ENCODE measurements around the gene KCP. TPM values are rescaled to one million over a fixed set of nuclear protein-coding genes. Genes with fewer than 3 reads are reported as not detected.

KCP gene
- total RNA-seq, 1 experiment from 2014 or later = 5.3 TPM

DNA sequence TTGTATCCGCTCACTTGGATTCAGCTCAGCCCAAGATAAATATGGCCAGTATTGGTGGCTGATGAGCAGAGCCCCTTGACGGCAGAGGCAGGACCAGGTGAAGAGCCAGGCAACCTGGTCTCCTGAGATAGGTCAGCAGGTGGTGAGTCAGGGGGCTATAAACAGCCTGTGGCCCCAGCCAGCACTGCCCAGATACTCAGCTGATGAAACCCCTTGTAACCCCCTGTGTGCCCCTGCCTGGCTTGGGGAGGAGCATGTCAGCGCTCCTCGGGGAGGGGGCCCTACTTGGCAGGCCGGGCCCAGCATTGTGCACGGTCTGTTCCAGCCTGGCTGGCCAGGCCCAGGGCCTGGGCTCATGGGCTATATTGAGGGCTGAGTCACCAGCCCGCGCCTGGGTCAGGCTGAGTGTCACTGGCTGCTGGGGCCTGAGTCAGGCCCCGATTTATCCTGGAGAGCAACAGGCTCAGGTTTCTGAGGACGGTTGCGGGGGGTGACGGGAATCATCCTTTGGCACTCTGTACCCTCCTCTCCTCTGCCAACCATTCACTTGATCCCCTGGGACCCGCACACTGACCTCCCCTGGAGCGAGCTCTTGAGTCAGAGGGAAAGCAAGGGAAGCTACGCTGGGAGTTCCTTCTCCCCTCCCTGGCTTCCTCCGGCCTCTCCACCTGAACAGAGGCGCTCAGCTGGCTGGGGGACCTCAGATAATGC is 83.1 kb downstream of the KCP start:
- Histone ChIP-seq H3K56ac (ENCODE audit: insufficient read length, low read depth, low read length) (no peak overlapping the region), H2AK5ac (ENCODE audit: insufficient read length, low read length) (no peak overlapping the region), H3K14ac (ENCODE audit: insufficient read depth, low read length) (no peak overlapping the region), H3K4me2 (ENCODE audit: insufficient read depth, insufficient read length, low read length) (no peak overlapping the region), H3K79me1 (ENCODE audit: insufficient read depth, low read depth, low read length, poor library complexity, severe bottlenecking) (no peaks in the 10 kb centered on the region), H2BK12ac (ENCODE audit: insufficient read length, low read depth, low read length) (no peak overlapping the region), H3T11ph (ENCODE audit: low read length) (no peak overlapping the region), H3K23ac (ENCODE audit: insufficient read length, low read depth, low read length) (no peak overlapping the region), H3K23me2 (ENCODE audit: insufficient read length, low read depth, low read length, poor library complexity, severe bottlenecking) (peaks cover 17% of the 10 kb centered on the region), H2BK15ac (ENCODE audit: low read depth, low read length) (no peak overlapping the region), H3K18ac (ENCODE audit: insufficient read length, low read depth, low read length) (no peak overlapping the region), H3K4me1 (ENCODE audit: insufficient read depth, low read length) (no peaks in the 10 kb centered on the region), H4K8ac (replicated peaks; ENCODE audit: insufficient read length, low read depth, low read length) (no peak overlapping the region), H3K79me2 (ENCODE audit: insufficient read depth, low read length) (no peaks in the 10 kb centered on the region), H4K20me1 (ENCODE audit: control insufficient read depth, insufficient read depth, insufficient read length) (no peaks in the 10 kb centered on the region), H2BK120ac (ENCODE audit: low read depth, low read length, poor library complexity, severe bottlenecking) (no peak overlapping the region), H2BK20ac (ENCODE audit: low read depth, low read length, poor library complexity, severe bottlenecking) (no peak overlapping the region), H4K5ac (ENCODE audit: insufficient read length, low read depth, low read length) (no peak overlapping the region), H4K91ac (ENCODE audit: insufficient read length, low read depth, low read length) (no peak overlapping the region), H3K27me3 (ENCODE audit: insufficient read depth, low read length) (peaks cover 11% of the 10 kb centered on the region; the same call in 1 of the 2 replicates), H3K4ac (ENCODE audit: low read depth, low read length) (no peak overlapping the region), H3K9me3 (ENCODE audit: control insufficient read depth, low read depth, low read length) (no peaks in the 10 kb centered on the region), H2BK5ac (ENCODE audit: insufficient read length, low read length) (no peak overlapping the region), H2AFZ (ENCODE audit: low read length) (no peak overlapping the region), H3K27ac (ENCODE audit: insufficient read length, low read depth, low read length) (no peak overlapping the region), H3K9ac (ENCODE audit: extremely low read depth, insufficient read length, low read length) (no peak overlapping the region)
- DNase-seq = peak; percentile 59
- Mint-ChIP-seq H3K4me3 (no peak overlapping the region; a peak in 1 of 5 replicates), H3K27ac (0 out of 7 replicates have a peak overlapping the region, but pooled peaks of 1 of the 3 experiments have one; percentile 44), H3K36me3 (ENCODE audit: insufficient read depth in 1 of 3, low read depth in 3 of 3) (no peaks in the 10 kb centered on the region), H3K4me1 (peaks cover 24 to 37% of the 10 kb centered on the region in 2 experiments), H3K9me3 (no peaks in the 10 kb centered on the region), H3K27me3 (ENCODE audit: low read depth) (peaks cover 45% of the 10 kb centered on the region)
- TF ChIP-seq CTCF (conservative IDR thresholded peaks at IDR 0.05) = no peak
- WGBS (ENCODE audit: extremely low coverage, insufficient read length, low lambda C conversion rate) = no CpG with 5 or more reads among the region's 17 CpGs
